ENCODE measurements around the gene IER3.

The IER3 gene

DNA sequence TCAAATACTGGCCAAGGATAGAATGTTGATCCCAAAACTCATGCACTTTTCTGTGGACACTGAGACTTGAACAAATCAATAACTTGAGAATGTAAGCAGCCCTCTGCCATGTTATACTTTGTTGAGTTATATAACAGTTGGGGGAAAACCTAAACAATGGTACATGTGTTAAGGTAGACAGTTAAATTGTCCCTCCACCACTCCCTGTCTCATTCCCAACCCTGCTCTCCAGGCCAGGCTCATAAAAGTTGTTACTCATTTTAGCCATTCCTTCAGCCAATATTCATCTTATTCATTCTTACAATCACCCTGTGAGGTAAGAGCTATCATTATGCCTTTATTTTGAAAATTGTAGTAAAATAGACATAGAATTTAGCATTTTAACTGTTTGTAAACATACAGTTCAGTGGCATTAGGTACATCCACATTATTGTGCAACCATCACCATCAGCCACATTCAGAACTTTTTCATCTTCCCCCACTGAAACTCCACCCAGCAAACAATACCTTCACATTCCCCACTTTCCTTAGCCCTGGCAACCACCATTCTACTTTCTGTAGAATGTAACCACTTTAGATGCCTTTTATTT lies 38.2 kb upstream of the IER3 start:
- DNase-seq (ENCODE audit: low spot score), result no peak
- TF ChIP-seq, protein P1, sequence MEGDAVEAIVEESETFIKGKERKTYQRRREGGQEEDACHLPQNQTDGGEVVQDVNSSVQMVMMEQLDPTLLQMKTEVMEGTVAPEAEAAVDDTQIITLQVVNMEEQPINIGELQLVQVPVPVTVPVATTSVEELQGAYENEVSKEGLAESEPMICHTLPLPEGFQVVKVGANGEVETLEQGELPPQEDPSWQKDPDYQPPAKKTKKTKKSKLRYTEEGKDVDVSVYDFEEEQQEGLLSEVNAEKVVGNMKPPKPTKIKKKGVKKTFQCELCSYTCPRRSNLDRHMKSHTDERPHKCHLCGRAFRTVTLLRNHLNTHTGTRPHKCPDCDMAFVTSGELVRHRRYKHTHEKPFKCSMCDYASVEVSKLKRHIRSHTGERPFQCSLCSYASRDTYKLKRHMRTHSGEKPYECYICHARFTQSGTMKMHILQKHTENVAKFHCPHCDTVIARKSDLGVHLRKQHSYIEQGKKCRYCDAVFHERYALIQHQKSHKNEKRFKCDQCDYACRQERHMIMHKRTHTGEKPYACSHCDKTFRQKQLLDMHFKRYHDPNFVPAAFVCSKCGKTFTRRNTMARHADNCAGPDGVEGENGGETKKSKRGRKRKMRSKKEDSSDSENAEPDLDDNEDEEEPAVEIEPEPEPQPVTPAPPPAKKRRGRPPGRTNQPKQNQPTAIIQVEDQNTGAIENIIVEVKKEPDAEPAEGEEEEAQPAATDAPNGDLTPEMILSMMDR (IDR thresholded peaks at IDR 0.05; ENCODE audit: extremely low read depth, insufficient read depth, missing control alignments), result no peak
- in situ Hi-C loops (cut with MboI; ENCODE audit: low pct_unique_long_range_greater_than_20kb, low sequenced_read_pairs, unreplicated experiment), result no loop called here

DNA sequence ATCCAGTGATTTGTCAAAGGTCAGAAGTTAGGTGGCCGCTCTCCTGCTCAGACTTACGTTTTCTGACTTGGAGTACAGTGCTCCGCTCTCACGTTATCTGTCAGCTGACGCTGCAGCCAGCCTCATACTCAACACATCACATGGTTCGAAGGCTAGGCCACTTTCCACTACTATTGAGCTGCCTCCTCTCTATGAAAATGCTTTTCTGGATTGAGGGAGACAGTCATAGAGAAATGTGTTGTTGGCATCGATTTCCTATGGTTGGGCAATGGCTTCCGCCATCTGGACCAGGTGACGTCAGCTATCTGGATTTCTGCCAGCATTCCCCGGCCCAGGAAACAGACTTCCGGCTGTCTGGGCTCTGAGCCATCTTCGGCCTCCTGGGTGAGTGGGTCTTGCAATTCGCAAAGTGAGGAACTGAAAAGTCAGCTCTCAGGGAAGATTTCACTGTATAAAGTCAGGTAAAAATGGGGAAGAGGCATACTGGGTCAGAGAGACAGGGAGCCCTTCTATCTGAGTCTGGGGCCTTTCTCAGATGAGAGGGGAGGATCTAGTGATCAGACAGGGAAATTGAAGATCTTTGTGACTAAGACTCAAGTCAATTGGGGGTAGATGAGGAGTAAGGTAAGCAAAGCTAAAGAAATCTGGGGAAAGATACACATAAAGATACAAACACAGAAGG lies 37.5 kb upstream of the IER3 start:
- in situ Hi-C loops (cut with MboI; ENCODE audit: low pct_unique_long_range_greater_than_20kb, low sequenced_read_pairs, unreplicated experiment), result no loop called here
- TF ChIP-seq, protein P1 (IDR thresholded peaks at IDR 0.05; ENCODE audit: extremely low read depth, insufficient read depth, missing control alignments), result no peak
- DNase-seq (ENCODE audit: low spot score), result no peak

DNA sequence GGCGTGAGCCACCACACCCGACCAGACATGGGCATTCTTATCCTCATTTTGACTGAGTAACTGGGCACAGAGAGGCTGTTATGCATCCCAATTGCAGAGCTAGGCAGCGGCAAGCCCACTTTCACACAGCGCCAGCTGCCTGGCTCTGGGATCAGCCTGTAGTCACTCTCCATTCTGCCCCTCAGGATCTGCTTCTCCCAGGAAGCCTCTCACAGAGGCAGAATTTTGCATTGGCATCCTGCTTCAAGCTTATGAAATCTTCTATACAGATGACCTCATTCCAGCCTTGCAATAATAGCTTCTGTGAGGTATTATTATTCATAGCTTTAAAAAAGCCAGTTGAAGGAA lies 37.0 kb upstream of the IER3 start:
- in situ Hi-C loops (cut with MboI; ENCODE audit: low pct_unique_long_range_greater_than_20kb, low sequenced_read_pairs, unreplicated experiment), result no loop called here
- TF ChIP-seq, protein P1 (IDR thresholded peaks at IDR 0.05; ENCODE audit: extremely low read depth, insufficient read depth, missing control alignments), result no peak

DNA sequence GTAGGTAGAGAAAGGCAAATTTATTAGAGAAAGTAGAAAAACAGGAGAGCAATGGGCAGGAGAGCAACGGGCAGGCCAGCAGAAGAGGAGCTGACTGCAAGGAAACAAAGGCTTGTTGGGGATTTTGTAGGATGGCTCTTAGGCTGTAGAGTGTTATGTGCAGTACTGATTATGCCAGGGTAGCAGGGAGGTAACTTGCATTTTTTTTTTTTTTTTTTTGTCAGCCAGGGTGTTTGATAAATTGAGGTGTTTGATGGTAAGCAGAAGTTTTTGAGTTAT lies 36.2 kb upstream of the IER3 start:
- in situ Hi-C loops (cut with MboI; ENCODE audit: low pct_unique_long_range_greater_than_20kb, low sequenced_read_pairs, unreplicated experiment), result no loop called here
- TF ChIP-seq, protein P1 (IDR thresholded peaks at IDR 0.05; ENCODE audit: extremely low read depth, insufficient read depth, missing control alignments), result no peak
- no peak for DNase-seq (ENCODE audit: low spot score)

More for the DNA sequence above, 37.0 kb upstream of the IER3 start:
- no peak for DNase-seq (ENCODE audit: low spot score)

DNA sequence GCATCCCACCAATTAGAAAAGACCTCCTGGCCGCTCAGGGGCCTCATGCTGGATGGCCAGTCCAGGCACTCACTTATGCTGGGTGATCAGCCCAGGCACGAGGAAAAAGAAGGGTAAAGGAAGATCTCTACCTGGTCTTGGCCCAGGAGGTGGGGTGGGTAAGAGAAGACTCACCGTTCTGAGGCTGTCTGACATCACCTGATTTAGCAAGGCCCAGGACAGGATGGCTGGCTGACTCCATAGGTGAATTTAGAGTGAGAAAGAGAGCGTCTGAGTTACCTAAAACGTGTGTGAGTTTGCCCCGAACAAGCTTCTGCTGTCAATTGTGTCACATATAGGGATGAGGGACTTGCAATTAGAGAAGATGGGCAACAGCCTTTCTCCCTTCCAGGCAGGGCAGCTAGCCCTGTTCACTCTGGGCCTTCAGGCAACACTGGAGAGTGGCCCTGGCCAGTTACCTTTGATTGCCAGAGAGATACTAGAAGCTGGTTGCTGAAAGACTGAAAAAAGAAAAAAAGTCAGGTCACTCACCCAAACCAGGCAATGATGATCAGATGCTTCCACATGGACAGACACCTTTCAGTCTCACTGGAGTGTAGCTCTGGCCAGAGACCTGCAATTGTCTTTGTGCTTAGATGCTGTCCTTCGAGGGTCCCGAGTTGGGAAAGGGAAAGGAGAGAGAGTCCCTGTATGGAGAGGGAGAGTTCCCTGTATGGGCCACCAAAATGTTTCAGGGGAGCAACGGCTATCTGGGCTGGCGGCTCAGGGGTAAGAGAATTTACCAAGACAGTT lies 35.7 kb upstream of the IER3 start:
- no peak for DNase-seq (ENCODE audit: low spot score)
- in situ Hi-C loops (cut with MboI; ENCODE audit: low pct_unique_long_range_greater_than_20kb, low sequenced_read_pairs, unreplicated experiment), result no loop called here
- TF ChIP-seq, protein P1 (IDR thresholded peaks at IDR 0.05; ENCODE audit: extremely low read depth, insufficient read depth, missing control alignments), result no peak

DNA sequence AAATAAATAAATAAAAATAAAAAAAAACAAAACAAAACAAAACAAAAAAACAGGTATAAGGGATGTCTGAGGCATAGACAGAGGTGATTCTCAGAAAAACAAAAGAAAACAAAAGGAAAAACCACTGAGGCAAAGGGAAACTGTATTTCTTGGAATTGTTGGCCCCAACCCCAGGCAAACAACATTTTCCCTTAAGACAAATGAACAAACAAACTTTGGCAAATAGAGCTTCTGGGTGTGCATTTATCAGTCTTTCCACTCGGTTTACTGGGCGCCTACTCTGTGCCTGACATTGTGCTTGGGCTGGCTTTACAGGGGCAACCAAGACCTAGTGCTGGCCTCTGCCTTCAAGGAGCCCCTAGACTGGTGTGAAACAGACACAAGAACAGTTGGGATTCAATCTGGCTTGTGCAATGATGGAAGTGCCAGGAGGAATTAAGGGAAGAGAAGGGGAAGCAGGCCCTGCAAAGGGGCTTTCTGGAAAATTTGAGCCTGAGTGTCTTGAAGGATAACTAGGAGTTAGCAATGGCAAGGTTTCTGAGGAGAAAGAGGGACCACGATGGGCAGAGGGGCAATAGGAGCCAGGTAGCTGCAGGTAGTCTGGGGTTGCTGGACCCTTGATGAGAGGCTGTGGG lies 33.8 kb upstream of the IER3 start:
- no peak for DNase-seq (ENCODE audit: low spot score)
- in situ Hi-C loops (cut with MboI; ENCODE audit: low pct_unique_long_range_greater_than_20kb, low sequenced_read_pairs, unreplicated experiment), result no loop called here

More for the DNA sequence above, 33.8 kb upstream of the IER3 start:
- TF ChIP-seq, protein P1 (IDR thresholded peaks at IDR 0.05; ENCODE audit: extremely low read depth, insufficient read depth, missing control alignments), result no peak

Data from GM13977 (cell line).